Erythroblast (primary cell): ENCODE measurements around the gene CIDEC.

Experiments used
- GATA1 ChIP-seq: IDR thresholded peaks from 2 replicates; pipeline ENCODE4 v1.6.1; 2011; ENCODE audit warnings: low read depth, mild to moderate bottlenecking, control low read depth, low read length, moderate library complexity
- POLR2A ChIP-seq: IDR thresholded peaks from 2 replicates; pipeline ENCODE4 v1.6.1; 2011; ENCODE audit warnings: mild to moderate bottlenecking, low read length

DNA sequence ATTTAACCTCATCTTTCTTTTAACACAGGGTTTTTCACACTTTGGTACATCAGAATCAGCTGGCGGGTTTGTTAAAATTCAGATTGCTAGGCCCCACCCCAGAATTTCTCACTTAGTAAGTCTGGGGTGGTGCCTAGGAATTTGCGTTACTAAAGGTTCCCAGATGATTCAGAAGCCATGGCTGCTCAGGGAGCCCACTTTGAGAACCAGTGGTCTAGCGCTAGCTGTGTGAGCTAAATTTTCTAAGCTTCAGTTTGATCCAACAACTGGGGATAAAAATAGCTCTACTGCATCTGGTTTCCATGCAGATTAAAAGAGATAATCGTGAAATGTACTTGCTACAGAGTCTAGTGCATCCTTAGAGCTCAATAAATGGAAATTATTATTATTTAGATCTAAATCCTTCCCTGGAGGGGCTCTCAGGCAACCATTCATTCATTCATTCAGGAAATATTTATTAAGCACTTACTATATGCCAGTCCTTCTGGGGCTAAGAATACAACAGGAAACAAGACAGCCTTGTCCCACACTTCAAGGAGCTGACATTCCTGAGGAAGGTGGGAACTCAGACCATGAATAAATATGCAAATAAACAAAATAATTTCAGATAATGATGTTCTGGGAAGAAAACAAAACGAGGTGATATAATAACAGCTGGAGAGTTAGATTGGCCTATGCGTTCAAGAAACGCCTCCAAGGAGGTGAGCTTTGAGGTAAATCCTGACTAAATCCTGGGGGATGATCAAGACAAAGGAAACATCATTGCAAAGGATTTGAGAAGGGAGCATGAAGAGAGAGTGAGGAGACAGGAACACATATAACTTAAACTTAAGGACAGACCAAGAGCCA, 3.9 kb upstream of the CIDEC start:
- no peak for TF ChIP-seq POLR2A
- TF ChIP-seq GATA1, result no peak
